GM06990 (cell line): ENCODE data around the gene GJB2.

Experiments
- DNase-seq: peaks from one replicate; pipeline ENCODE4 v3.0.0-alpha.2; 2011; ENCODE audit not compliant: insufficient read length; ENCODE audit errors: extremely low read depth
- H3K27me3 ChIP-seq: replicated peaks from 2 replicates; pipeline ENCODE4 v1.6.0; 2011; ENCODE audit warnings: low read length; ENCODE audit not compliant: control insufficient read depth, insufficient read depth
- H3K36me3 ChIP-seq: 2 replicates; pipeline ENCODE4 v1.5.1; 2011; ENCODE audit warnings: low read length; ENCODE audit not compliant: control insufficient read depth, insufficient read depth
- H3K4me3 ChIP-seq: replicated peaks from 2 replicates; pipeline ENCODE4 v1.5.1; 2011; ENCODE audit warnings: low read depth, mild to moderate bottlenecking, control low read depth, low read length
- TF ChIP-seq, protein P1 (sequence below): IDR thresholded peaks from 2 replicates; pipeline ENCODE4 v1.5.1; 2011; ENCODE audit warnings: low read length, control low read depth, mild to moderate bottlenecking, inconsistent platforms; ENCODE audit not compliant: insufficient read depth, poor library complexity, severe bottlenecking

The GJB2 gene

DNA sequence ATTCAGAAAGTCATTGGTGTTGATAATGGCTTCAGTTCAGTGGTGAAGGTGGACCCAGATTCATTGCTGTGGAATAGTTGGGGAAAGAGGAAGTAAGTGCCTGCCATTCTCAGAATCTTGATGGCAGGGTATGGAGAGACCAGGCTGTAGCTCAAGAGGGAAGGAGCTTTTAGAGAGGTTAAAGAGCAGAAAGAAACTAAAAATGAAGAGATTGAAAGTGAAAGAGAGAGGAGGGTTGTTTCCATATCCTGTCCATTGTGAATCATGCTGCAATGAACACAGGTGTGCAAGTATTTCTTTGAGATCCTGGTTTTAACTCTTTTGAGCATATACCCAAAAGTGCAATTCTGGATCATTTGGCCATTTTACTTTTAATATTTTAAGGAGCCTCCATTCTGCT, 26.8 kb upstream of the GJB2 start:
- Histone ChIP-seq H3K27me3 (no peaks in the 10 kb centered on the region), H3K4me3 (no peak overlapping the region), H3K36me3 (no peaks in the 10 kb centered on the region)
- DNase-seq: no peak
- TF ChIP-seq, protein P1, sequence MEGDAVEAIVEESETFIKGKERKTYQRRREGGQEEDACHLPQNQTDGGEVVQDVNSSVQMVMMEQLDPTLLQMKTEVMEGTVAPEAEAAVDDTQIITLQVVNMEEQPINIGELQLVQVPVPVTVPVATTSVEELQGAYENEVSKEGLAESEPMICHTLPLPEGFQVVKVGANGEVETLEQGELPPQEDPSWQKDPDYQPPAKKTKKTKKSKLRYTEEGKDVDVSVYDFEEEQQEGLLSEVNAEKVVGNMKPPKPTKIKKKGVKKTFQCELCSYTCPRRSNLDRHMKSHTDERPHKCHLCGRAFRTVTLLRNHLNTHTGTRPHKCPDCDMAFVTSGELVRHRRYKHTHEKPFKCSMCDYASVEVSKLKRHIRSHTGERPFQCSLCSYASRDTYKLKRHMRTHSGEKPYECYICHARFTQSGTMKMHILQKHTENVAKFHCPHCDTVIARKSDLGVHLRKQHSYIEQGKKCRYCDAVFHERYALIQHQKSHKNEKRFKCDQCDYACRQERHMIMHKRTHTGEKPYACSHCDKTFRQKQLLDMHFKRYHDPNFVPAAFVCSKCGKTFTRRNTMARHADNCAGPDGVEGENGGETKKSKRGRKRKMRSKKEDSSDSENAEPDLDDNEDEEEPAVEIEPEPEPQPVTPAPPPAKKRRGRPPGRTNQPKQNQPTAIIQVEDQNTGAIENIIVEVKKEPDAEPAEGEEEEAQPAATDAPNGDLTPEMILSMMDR: no peak

DNA sequence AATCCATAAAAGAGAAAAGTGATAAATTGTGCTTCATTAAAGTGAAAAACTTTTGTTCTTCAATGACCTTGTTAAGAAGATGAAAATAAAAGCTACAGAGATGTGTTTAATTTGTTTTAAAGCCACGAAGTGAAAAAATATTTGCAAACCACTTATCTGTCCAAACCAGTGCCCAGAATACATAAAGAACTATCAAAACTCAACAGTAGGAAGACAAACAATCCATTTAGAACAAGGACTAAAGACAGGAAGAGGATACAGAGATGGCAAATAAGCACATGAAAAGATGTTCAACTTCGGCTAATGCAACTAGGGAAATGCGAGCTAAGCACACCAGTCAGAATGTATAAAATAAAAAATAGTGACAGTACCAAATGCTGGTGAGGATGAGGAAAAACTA, 24.4 kb upstream of the GJB2 start:
- TF ChIP-seq, protein P1: no peak
- DNase-seq: no peak
- H3K36me3 ChIP-seq: no peaks in the 10 kb centered on the region
- H3K4me3 ChIP-seq: no peak overlapping the region
- no peaks in the 10 kb centered on the region for H3K27me3 ChIP-seq

DNA sequence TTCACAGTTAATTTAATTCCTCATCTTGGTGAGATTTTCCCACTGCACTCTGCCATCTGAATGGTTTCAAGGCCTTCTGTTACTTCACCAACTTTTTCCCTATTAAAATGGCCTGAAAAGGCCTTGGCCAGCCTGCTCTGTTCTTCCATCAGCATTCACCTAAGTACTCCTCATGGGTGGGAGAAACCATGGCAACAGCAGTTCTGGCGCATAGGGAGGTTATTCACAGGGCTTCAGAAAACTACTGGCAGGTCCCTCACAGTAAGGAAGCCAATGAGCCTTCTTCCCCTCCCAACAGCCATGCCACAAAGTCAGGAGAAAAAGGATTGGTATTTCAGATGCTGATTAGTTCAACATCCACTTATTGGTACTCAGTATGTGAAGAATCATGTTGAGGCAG, 17.2 kb upstream of the GJB2 start:
- no peak for DNase-seq
- H3K36me3 ChIP-seq: no peaks in the 10 kb centered on the region
- TF ChIP-seq, protein P1: no peak
- H3K27me3 ChIP-seq: no peaks in the 10 kb centered on the region; the same call in 1 of the 2 replicates
- H3K4me3 ChIP-seq: no peak overlapping the region

DNA sequence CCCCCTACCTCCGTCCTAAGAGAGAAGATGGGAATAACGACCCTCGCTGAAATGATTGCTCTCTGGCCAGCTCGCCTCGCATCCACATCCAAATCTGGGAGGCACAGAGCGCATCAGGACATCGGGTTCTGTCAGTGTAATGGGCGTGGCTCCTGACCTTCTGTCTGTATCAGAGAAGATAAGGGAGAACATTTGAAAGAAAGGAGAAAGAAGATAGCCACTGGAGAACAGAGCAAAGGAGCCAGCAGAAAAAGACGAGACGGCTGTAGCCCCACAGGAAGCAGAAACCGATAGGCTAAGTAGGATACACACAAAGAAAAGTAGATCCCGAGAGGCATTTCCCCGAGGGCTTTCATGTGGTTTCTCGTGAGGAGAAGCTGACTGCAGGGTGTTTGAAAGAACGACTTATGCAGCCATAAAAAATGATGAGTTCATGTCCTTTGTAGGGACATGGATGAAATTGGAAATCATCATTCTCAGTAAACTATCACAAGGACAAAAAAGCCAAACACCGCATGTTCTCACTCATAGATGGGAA, 14.0 kb upstream of the GJB2 start:
- H3K36me3 ChIP-seq: no peaks in the 10 kb centered on the region
- DNase-seq: no peak
- H3K27me3 ChIP-seq: no peaks in the 10 kb centered on the region; the same call in 1 of the 2 replicates
- TF ChIP-seq, protein P1: no peak
- H3K4me3 ChIP-seq: no peak overlapping the region

DNA sequence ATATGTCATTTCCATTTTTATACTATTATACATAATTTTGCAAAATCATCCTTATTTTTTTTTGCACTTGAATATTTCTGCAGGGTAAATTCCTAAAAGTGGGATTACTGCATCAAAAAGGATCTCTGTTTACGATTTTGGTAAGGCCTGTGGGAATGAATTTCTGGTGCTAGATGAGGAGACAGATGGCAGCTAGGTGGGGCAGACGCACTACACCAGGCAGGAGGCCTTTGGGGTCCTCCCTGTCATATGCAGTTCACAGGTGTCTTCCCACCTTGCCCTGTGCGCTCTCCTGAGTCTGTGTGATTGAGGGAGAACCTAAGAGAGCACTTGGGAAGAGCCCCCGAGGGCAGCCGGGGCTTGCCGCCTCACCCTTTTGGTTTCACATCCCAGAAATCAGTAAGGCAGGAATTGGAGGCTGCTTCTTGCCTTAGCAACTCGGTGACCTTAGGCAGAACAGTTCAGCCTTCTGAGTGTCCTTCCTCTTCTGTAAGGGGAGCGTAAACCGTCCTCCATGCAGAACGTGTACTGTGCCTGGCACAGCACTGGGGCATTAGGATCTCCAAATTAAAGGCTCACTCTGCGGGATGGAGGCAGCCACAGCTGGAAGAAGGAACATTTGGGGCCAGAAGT, 13.4 kb upstream of the GJB2 start:
- no peaks in the 10 kb centered on the region; the same call in 1 of the 2 replicates for H3K27me3 ChIP-seq

More for the DNA sequence above, 13.4 kb upstream of the GJB2 start:
- TF ChIP-seq, protein P1: no peak
- no peaks in the 10 kb centered on the region for H3K36me3 ChIP-seq
- no peak for DNase-seq
- no peak overlapping the region for H3K4me3 ChIP-seq
